Measurements from ENCODE around the gene MAP2K5.

DNA sequence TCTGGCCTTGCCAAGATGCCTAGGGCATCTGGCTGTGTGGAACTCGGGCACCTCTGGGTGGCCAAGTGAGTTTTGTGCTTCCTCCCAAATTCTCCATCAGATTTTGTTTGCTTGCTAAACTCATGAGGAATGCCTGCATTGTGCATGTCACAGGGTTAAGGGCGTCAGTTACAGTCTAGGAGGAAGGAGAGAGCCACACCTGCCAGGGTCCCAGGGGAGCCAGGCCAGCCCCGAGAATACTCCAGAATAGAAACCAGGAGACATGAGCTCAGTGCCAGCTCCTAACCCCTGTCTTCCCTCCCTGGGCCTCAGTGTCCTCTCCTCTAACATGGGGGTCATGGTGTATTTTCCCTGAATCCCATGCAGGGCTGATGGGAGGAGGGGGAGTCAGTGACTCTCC lies 260.8 kb downstream of the MAP2K5 start:
- TF ChIP-seq, protein P1, sequence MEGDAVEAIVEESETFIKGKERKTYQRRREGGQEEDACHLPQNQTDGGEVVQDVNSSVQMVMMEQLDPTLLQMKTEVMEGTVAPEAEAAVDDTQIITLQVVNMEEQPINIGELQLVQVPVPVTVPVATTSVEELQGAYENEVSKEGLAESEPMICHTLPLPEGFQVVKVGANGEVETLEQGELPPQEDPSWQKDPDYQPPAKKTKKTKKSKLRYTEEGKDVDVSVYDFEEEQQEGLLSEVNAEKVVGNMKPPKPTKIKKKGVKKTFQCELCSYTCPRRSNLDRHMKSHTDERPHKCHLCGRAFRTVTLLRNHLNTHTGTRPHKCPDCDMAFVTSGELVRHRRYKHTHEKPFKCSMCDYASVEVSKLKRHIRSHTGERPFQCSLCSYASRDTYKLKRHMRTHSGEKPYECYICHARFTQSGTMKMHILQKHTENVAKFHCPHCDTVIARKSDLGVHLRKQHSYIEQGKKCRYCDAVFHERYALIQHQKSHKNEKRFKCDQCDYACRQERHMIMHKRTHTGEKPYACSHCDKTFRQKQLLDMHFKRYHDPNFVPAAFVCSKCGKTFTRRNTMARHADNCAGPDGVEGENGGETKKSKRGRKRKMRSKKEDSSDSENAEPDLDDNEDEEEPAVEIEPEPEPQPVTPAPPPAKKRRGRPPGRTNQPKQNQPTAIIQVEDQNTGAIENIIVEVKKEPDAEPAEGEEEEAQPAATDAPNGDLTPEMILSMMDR (IDR thresholded peaks at IDR 0.05 in 2 of 3, conservative IDR thresholded peaks at IDR 0.05 in 1 of 3; ENCODE audit: control insufficient read depth in 2 of 3, extremely low read depth in 1 of 3, insufficient read depth in 1 of 3, low read depth in 3 of 3, low read length in 3 of 3) = no peak
- TF ChIP-seq GABPA (IDR thresholded peaks at IDR 0.05; ENCODE audit: low read depth) (no peak), BHLHE40 (IDR thresholded peaks at IDR 0.05; ENCODE audit: borderline replicate concordance in 1 of 2, low read depth in 2 of 2, low read length in 1 of 2) (no peak), POLR2A (IDR thresholded peaks at IDR 0.05; ENCODE audit: low read depth, low read length) (no peak)
- TF ChIP-seq, protein P2, sequence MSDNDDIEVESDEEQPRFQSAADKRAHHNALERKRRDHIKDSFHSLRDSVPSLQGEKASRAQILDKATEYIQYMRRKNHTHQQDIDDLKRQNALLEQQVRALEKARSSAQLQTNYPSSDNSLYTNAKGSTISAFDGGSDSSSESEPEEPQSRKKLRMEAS (IDR thresholded peaks at IDR 0.05; ENCODE audit: low read depth, low read length) = no peak
- TF ChIP-seq, protein P3, sequence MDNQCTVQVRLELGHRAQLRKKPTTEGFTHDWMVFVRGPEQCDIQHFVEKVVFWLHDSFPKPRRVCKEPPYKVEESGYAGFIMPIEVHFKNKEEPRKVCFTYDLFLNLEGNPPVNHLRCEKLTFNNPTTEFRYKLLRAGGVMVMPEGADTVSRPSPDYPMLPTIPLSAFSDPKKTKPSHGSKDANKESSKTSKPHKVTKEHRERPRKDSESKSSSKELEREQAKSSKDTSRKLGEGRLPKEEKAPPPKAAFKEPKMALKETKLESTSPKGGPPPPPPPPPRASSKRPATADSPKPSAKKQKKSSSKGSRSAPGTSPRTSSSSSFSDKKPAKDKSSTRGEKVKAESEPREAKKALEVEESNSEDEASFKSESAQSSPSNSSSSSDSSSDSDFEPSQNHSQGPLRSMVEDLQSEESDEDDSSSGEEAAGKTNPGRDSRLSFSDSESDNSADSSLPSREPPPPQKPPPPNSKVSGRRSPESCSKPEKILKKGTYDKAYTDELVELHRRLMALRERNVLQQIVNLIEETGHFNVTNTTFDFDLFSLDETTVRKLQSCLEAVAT (IDR thresholded peaks at IDR 0.05) = no peak
- TF ChIP-seq, protein P4, sequence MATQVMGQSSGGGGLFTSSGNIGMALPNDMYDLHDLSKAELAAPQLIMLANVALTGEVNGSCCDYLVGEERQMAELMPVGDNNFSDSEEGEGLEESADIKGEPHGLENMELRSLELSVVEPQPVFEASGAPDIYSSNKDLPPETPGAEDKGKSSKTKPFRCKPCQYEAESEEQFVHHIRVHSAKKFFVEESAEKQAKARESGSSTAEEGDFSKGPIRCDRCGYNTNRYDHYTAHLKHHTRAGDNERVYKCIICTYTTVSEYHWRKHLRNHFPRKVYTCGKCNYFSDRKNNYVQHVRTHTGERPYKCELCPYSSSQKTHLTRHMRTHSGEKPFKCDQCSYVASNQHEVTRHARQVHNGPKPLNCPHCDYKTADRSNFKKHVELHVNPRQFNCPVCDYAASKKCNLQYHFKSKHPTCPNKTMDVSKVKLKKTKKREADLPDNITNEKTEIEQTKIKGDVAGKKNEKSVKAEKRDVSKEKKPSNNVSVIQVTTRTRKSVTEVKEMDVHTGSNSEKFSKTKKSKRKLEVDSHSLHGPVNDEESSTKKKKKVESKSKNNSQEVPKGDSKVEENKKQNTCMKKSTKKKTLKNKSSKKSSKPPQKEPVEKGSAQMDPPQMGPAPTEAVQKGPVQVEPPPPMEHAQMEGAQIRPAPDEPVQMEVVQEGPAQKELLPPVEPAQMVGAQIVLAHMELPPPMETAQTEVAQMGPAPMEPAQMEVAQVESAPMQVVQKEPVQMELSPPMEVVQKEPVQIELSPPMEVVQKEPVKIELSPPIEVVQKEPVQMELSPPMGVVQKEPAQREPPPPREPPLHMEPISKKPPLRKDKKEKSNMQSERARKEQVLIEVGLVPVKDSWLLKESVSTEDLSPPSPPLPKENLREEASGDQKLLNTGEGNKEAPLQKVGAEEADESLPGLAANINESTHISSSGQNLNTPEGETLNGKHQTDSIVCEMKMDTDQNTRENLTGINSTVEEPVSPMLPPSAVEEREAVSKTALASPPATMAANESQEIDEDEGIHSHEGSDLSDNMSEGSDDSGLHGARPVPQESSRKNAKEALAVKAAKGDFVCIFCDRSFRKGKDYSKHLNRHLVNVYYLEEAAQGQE (IDR thresholded peaks at IDR 0.05; ENCODE audit: low read depth, low read length) = no peak

All from GM12878 (cell line).